PC-3 (cell line): Measurements from ENCODE around the gene TMTC2. TPM values are rescaled to one million over a fixed set of nuclear protein-coding genes. Genes with fewer than 3 reads are reported as not detected.

Source experiments
- ATAC-seq: fragments of 200-7000 bp; cut with Tn5 transposase; 2 replicates; pipeline ENCODE4 v1.9.1; 2020; ENCODE audit warnings: mild to moderate bottlenecking, moderate library complexity
- BruUV-seq: library from RNA; stranded (reverse); fragments of 400-500 nt; replicated peaks from 2 replicates; lab custom pipeline; 2021; lab: Mats Ljungman, UMichigan
- CTCF ChIA-PET: fragments of 300-600 bp; sonication (Branson Sonifier 250); formaldehyde crosslinking; loops from one replicate; lab custom pipeline; 2022; ENCODE audit warnings: antibody characterized with exemption; lab: Charles Lee
- POLR2A ChIA-PET: fragments of 300-600 bp; sonication (Branson Sonifier 250); formaldehyde crosslinking; loops from one replicate; lab custom pipeline; 2022; ENCODE audit warnings: antibody characterized with exemption; ENCODE audit not compliant: unreplicated experiment; lab: Charles Lee
- DNase-seq: peaks from one replicate; pipeline ENCODE4 v3.0.0-alpha.2; 2015
- H2AFZ ChIP-seq: fragments of 300-600 bp; sonication (generic); 2 replicates; pipeline ENCODE4 v1.6.0; 2016; ENCODE audit warnings: antibody characterized with exemption, low read length
- H3F3A ChIP-seq: fragments of 300-600 bp; sonication (generic); one replicate; pipeline ENCODE4 v1.6.0; 2017; ENCODE audit warnings: antibody characterized with exemption, low read length, control low read depth, mild to moderate bottlenecking; ENCODE audit not compliant: unreplicated experiment
- H3K27ac ChIP-seq: fragments of 300-600 bp; sonication (generic); 2 replicates; pipeline ENCODE4 v1.5.1; 2016; ENCODE audit warnings: mild to moderate bottlenecking, low read length
- H3K27me3 ChIP-seq: fragments of 300-600 bp; sonication (generic); 2 replicates; pipeline ENCODE4 v1.6.1; 2016; ENCODE audit warnings: low read length, mixed read lengths
- H3K36me3 ChIP-seq: fragments of 300-600 bp; sonication (generic); 2 replicates; pipeline ENCODE4 v1.6.1; 2016; ENCODE audit warnings: low read depth, mixed run types, low read length, mixed read lengths
- H3K4me1 ChIP-seq: fragments of 300-600 bp; sonication (generic); 2 replicates; pipeline ENCODE4 v1.5.1; 2016; ENCODE audit warnings: low read length; ENCODE audit not compliant: insufficient read depth
- H3K4me2 ChIP-seq: fragments of 300-600 bp; sonication (generic); 2 replicates; pipeline ENCODE4 v1.6.0; 2016; ENCODE audit warnings: low read length
- H3K4me3 ChIP-seq: fragments of 300-600 bp; sonication (generic); 2 replicates; pipeline ENCODE4 v1.5.1; 2016; ENCODE audit warnings: mild to moderate bottlenecking, low read length, mixed read lengths
- H3K79me2 ChIP-seq: fragments of 300-600 bp; sonication (generic); 2 replicates; pipeline ENCODE4 v1.6.1; 2017; ENCODE audit warnings: low read length, mixed read lengths
- H3K9ac ChIP-seq: fragments of 300-600 bp; sonication (generic); 2 replicates; pipeline ENCODE4 v1.6.0; 2016; ENCODE audit warnings: mild to moderate bottlenecking, low read length
- H3K9me2 ChIP-seq: fragments of 300-600 bp; sonication (generic); replicated peaks from 2 replicates; pipeline ENCODE4 v1.6.1; 2016; ENCODE audit warnings: mixed run types, low read length, mixed read lengths
- H3K9me3 ChIP-seq: fragments of 300-600 bp; sonication (generic); 2 replicates; pipeline ENCODE4 v1.6.1; 2016; ENCODE audit warnings: low read length, mixed read lengths
- H4K20me1 ChIP-seq: fragments of 300-600 bp; sonication (generic); 2 replicates; pipeline ENCODE4 v1.6.1; 2016; ENCODE audit warnings: low read length, mixed read lengths
- EZH2 ChIP-seq: fragments of 300-600 bp; sonication (generic); IDR thresholded peaks from one replicate; pipeline ENCODE4 v1.6.1; 2017; ENCODE audit warnings: antibody characterized with exemption, mild to moderate bottlenecking, low read length; ENCODE audit not compliant: unreplicated experiment
- EZH2phosphoT487 ChIP-seq: fragments of 300-600 bp; sonication (generic); IDR thresholded peaks from 2 replicates; pipeline ENCODE4 v1.6.1; 2018; ENCODE audit warnings: mild to moderate bottlenecking, antibody characterized with exemption, low read length, borderline replicate concordance
- intact Hi-C: fragments of 100-400 bp; cut with micrococcal nuclease; formaldehyde crosslinking; loops from 2 replicates; pipeline ENCODE4 v1.9.0; 2023
- total RNA-seq: library from RNA; depleted of rRNA; stranded (reverse); fragments of >200 nt; gene quantifications from 2 replicates; pipeline ENCODE4 v1.2.3, GENCODE V29; 2014
- TF ChIP-seq, protein P1 (sequence below): fragments of 300-600 bp; sonication (generic); conservative IDR thresholded peaks from 2 replicates; pipeline ENCODE4 v1.5.1; 2017; ENCODE audit warnings: antibody characterized with exemption, low read depth, mild to moderate bottlenecking, low read length

TMTC2 gene
- total RNA-seq, 1 experiment from 2014 or later, result 10.7 TPM

DNA sequence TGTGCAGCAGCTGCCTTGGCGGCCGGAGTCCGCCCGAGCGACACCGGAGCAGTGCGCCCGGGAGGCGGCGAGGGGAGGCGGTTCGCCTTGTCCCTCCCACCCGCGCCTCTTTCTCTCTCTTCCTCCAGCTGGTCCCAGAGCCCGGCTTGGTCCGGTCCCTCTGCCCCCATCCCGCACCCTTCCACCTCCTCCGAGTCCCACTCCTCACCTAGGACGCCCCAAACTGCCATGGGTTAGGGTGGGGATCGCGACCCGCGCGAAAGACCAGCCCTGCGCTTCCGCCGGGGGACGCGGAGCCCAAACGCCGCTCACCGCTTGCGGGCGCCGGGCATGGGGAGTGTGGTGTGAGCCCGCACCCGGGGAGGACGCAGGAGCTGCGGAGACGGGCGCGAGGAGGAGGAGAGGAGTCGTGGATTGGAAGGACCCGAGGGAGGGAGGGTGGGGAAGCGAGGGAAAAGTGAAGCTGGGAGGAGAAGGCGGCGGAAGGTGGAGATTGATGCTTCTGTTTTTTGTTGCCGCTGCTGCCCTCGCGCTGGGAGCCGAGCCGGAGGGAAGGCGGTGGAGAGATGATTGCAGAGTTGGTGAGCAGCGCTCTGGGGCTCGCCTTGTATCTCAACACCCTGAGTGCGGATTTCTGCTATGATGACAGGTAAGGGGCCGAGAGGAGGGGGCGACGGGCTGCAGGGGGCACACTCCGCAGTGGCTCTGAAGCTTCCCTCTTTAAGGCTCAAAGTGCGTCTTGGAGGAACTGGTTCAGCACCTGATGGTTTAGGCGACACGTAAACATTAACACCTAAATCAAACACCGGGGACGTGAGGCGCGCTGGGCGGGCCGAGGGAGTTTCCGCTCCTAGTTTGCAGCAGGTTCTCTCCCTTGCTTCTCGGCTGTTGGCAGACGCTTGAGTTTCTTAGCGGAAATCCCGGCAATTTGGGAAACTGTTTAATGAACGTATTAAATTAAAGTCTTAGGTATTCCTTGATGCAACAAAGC, 610 bp downstream of the TMTC2 start:
- Histone ChIP-seq H3K4me2 (peak overlapping the region; percentile 89), H2AFZ (peak overlapping the region; percentile 79), H3K4me3 (peak overlapping the region; percentile 76), H3F3A (no peaks in the 10 kb centered on the region), H3K27me3 (no peaks in the 10 kb centered on the region), H3K79me2 (peaks cover 33% of the 10 kb centered on the region), H3K36me3 (0 out of 2 replicates have a peak, but pooled peaks cover 7% of the 10 kb centered on the region), H3K9ac (peak overlapping the region; percentile 88), H3K27ac (peak overlapping the region; percentile 96), H3K4me1 (peaks cover 42% of the 10 kb centered on the region), H4K20me1 (no peaks in the 10 kb centered on the region; the same call in 1 of the 2 replicates), H3K9me2 (no peaks in the 10 kb centered on the region), H3K9me3 (no peaks in the 10 kb centered on the region)
- TF ChIP-seq EZH2 (no peak), EZH2phosphoT487 (no peak)
- TF ChIP-seq, protein P1, sequence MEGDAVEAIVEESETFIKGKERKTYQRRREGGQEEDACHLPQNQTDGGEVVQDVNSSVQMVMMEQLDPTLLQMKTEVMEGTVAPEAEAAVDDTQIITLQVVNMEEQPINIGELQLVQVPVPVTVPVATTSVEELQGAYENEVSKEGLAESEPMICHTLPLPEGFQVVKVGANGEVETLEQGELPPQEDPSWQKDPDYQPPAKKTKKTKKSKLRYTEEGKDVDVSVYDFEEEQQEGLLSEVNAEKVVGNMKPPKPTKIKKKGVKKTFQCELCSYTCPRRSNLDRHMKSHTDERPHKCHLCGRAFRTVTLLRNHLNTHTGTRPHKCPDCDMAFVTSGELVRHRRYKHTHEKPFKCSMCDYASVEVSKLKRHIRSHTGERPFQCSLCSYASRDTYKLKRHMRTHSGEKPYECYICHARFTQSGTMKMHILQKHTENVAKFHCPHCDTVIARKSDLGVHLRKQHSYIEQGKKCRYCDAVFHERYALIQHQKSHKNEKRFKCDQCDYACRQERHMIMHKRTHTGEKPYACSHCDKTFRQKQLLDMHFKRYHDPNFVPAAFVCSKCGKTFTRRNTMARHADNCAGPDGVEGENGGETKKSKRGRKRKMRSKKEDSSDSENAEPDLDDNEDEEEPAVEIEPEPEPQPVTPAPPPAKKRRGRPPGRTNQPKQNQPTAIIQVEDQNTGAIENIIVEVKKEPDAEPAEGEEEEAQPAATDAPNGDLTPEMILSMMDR, result no peak
- CTCF ChIA-PET, result interaction anchor here (0.6 to 1.9 kb wide), 3 partner anchors 160 to 1816 kb away, joined by 3 to 9 read pairs (median 3); no protein-coding TSS in a partner anchor
- ATAC-seq, result peak; percentile 41
- DNase-seq, result peak; percentile 56
- BruUV-seq, result no TSS peak
- POLR2A ChIA-PET, result interaction anchor here (0.6 kb wide), 5 partner anchors 169 to 1253 kb away, joined by 3 to 5 read pairs (median 3); no protein-coding TSS in a partner anchor
- intact Hi-C loops, result loop anchor here (2.0 to 10.0 kb wide), 6 partner anchors 37 to 1710 kb away; no protein-coding TSS in a partner anchor

DNA sequence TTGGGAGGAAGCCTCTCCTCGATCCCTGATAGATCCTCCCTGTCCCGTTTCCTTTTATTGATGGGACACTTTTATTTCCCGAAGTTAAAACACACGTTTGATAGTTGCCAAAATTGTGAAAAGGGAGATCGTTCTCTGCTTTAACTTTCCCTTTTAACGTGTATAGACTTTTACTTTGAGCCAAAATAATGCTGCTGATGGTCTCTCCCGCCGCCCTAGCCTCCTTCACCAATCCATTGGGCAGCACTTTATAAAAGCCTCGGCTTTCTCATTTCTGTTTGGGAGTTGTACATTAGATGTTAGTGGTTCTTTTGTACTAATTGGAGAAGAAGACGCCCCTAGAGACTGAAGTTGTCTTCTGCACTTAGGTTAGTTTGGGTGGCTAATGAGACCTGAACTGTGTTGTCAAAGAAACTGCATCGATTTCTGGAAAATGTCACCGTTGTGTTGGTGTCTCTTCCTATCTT, 1.4 kb downstream of the TMTC2 start:
- BruUV-seq, result TSS peak; percentile 28
- Histone ChIP-seq H3K4me2 (peak overlapping the region; percentile 89), H3K9me2 (no peaks in the 10 kb centered on the region), H4K20me1 (no peaks in the 10 kb centered on the region; the same call in 1 of the 2 replicates), H3K36me3 (peaks cover 12% of the 10 kb centered on the region; the same call in 1 of the 2 replicates), H3K27ac (0 out of 2 replicates have a peak overlapping the region, but pooled peaks have one; percentile 29), H3K9ac (peak overlapping the region; percentile 88), H3K9me3 (no peaks in the 10 kb centered on the region), H3K79me2 (peaks cover 33% of the 10 kb centered on the region), H3K27me3 (no peaks in the 10 kb centered on the region), H3K4me3 (peak overlapping the region; percentile 76), H3F3A (no peaks in the 10 kb centered on the region), H3K4me1 (peaks cover 35% of the 10 kb centered on the region), H2AFZ (peak overlapping the region; percentile 64)
- ATAC-seq (no peak), DNase-seq (peak; percentile 45)
- TF ChIP-seq, protein P1, result peak; percentile 42
- no peak for TF ChIP-seq EZH2phosphoT487
- no peak for TF ChIP-seq EZH2
- intact Hi-C loops, result loop anchor here (5.0 to 10.0 kb wide), 5 partner anchors 189 to 1709 kb away; no protein-coding TSS in a partner anchor
- POLR2A ChIA-PET, result no interaction called here
- CTCF ChIA-PET, result no interaction called here
